MM.1S (cell line): ENCODE data around the gene RAB3GAP2.
"Not testable (repeated sequence)": the region's sequence is repeated elsewhere in the genome, so short reads cannot be mapped to it uniquely, and the experiment has no call there.

Source experiments
- CTCF ChIP-seq: fragments of 300-600 bp; sonication (generic); IDR thresholded peaks from 2 replicates; pipeline ENCODE4 v1.5.1; 2016; ENCODE audit warnings: antibody characterized with exemption, low read length, mixed read lengths
- EZH2phosphoT487 ChIP-seq: fragments of 300-600 bp; sonication (generic); IDR thresholded peaks from 2 replicates; pipeline ENCODE4 v1.6.1; 2018; ENCODE audit warnings: antibody characterized with exemption, low read length

DNA sequence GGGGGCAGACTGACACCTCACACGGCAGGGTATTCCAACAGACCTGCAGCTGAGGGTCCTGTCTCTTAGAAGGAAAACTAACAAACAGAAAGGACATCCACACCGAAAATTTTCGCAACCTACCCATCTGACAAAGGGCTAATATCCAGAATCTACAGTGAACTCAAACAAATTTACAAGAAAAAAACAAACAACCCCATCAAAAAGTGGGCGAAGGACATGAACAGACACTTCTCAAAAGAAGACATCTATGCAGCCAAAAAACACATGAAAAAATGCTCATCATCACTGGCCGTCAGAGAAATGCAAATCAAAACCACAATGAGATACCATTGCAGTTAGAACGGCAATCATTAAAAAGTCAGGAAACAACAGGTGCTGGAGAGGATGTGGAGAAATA is 26.4 kb downstream of the RAB3GAP2 start:
- TF ChIP-seq CTCF, EZH2phosphoT487: not testable (repeated sequence)
